Measurements from ENCODE around the gene ACSL6.
A peak's percentile ranks its signal among the peaks of the same experiment; 100 is the strongest.

ACSL6 gene, protein sequence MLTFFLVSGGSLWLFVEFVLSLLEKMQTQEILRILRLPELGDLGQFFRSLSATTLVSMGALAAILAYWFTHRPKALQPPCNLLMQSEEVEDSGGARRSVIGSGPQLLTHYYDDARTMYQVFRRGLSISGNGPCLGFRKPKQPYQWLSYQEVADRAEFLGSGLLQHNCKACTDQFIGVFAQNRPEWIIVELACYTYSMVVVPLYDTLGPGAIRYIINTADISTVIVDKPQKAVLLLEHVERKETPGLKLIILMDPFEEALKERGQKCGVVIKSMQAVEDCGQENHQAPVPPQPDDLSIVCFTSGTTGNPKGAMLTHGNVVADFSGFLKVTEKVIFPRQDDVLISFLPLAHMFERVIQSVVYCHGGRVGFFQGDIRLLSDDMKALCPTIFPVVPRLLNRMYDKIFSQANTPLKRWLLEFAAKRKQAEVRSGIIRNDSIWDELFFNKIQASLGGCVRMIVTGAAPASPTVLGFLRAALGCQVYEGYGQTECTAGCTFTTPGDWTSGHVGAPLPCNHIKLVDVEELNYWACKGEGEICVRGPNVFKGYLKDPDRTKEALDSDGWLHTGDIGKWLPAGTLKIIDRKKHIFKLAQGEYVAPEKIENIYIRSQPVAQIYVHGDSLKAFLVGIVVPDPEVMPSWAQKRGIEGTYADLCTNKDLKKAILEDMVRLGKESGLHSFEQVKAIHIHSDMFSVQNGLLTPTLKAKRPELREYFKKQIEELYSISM

DNA sequence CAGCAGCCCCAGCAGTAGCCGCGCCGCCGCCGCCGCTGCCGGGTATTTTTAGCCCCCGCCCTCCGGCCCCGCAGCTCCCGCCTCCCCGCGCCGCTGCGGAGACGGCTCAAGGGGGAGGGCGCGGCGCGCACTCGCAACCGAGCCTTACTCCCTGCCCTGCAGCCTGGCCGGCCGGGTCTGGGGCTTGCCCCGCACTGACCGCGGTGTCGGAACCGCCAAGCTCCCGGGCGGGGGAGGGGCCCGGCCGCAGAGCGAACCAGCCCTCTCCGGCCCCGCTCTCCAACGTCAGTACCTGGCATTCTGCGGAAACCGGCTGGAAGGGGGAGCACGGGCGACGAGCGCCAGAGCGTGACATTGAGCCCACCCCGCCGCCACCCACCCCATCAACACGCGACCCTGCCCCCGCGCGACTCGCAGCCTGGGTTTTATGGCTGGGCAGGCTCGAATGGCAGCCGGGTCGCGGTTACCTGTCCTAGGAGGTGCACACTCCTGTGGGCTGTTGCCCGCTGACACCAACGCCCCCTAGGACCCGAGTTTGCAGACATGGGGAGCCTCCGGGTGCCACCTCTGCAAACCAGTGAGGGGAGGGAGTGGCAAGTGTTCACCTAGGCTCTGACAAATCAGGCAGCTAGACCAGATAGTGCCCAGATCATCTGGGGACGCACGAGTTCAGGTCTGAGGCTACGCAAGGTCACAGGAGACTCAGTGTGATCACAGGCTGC, at the start of gene ACSL6:
ACSL6 (minus strand) TSS at position 37 of the 722 bp plus-strand sequence. CDS start 105 bp downstream, outside the sequence.
- no peak for DNase-seq (ENCODE audit: low spot score)

DNA sequence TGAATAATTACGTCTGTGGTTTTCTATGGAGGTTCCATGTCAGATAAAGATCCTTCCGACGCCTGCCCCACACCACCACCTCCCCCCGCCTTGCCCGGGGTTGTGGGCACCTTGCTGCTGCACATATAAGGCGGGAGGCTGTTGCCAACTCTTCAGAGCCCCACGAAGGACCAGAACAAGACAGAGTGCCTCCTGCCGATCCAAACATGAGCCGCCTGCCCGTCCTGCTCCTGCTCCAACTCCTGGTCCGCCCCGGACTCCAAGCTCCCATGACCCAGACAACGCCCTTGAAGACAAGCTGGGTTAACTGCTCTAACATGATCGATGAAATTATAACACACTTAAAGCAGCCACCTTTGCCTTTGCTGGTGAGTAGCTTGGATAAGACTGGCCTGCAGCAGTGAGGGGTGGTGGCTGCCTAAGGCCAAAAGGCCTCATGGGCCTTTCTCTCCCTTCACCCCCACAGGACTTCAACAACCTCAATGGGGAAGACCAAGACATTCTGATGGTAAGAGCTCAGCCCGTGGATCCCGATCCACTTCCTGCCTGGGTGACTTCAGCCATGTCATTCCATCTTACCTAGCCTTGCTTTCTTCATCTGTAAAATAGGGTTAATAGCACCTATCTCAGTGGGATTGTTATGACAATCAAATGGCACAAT, 49.2 kb upstream of the ACSL6 start, which contains the start of gene IL3:
IL3 (plus strand) TSS at position 155 of the 661 bp plus-strand sequence; CDS start at position 207, 52 bp downstream.
- no peak for DNase-seq (ENCODE audit: low spot score)

DNA sequence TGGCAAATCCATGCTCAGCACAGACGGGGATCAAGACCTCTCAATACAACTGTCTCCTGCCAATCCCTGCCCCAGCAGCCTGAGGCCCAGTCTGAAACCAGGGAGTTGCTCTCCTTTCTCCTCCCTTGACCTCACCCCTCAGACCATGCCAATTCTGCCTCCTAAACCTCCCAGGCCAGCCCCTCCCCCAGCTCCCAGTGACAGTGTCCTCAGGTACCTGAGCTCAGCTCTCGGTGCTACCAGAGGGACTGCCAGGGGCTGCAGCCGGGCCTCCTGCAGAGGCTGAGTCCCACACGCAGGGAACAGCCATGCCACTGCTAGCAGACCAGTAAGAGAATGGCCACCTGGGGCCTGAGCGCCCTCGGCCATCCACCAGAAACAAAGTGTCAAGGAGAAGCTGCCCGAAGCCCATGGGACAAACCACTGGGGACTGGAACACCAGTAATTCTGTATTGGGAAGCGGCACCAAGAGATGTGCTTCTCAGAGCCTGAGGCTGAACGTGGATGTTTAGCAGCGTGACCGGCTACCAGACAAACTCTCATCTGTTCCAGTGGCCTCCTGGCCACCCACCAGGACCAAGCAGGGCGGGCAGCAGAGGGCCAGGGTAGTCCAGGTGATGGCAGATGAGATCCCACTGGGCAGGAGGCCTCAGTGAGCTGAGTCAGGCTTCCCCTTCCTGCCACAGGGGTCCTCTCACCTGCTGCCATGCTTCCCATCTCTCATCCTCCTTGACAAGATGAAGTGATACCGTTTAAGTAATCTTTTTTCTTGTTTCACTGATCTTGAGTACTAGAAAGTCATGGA, 48.4 kb upstream of the ACSL6 start:
- DNase-seq (ENCODE audit: low spot score), result no peak

DNA sequence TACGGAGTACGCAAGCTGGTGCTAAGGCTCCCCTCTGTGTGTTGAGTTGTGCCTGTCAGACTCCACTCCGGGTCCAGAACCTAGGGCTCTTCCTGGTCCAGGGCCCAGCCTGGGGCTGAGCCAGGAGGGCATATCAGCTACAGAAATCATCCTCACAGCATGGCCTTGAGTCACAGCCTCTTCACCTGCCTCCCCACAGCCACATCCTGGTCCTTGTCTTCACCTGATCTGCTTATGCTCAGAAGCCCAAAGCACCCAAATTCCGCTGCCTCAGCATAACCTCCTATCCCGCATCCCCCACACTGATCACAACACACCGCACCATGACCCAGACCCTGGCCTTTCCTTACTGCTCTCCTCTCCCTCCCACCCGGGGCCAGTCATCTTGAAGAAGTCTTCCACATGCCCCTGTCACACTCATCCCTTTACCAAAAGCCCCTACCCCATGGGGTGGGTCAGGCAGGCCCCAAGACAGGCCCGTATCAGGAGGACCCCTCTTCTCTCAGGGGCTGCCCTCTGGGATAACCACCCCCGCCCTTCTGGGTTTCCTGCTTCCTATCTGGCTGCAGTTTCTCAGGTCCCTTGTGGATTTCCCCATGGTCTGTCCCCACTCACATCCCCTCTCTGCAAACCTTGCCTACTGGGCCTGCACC, 47.7 kb upstream of the ACSL6 start:
- DNase-seq (ENCODE audit: low spot score), result no peak

DNA sequence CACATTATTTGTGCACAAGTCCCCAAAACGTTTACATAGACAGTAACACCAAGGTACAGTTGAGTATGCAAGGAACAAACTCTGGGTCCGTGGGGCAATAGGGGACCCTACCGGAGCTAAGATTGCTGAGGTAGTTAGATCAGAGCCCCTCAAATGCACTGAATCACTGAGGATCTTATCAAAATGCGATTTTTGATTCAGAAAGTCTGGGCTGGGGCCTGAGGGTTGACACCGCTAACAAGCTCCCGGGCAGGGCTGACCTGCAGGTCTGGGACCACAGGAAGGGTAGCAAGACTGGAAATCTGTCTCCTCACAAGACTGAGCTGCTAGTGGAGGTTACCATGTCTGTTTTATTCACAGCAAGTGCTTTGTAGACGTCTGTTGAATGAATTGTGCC, 47.2 kb upstream of the ACSL6 start:
- DNase-seq (ENCODE audit: low spot score), result no peak

DNA sequence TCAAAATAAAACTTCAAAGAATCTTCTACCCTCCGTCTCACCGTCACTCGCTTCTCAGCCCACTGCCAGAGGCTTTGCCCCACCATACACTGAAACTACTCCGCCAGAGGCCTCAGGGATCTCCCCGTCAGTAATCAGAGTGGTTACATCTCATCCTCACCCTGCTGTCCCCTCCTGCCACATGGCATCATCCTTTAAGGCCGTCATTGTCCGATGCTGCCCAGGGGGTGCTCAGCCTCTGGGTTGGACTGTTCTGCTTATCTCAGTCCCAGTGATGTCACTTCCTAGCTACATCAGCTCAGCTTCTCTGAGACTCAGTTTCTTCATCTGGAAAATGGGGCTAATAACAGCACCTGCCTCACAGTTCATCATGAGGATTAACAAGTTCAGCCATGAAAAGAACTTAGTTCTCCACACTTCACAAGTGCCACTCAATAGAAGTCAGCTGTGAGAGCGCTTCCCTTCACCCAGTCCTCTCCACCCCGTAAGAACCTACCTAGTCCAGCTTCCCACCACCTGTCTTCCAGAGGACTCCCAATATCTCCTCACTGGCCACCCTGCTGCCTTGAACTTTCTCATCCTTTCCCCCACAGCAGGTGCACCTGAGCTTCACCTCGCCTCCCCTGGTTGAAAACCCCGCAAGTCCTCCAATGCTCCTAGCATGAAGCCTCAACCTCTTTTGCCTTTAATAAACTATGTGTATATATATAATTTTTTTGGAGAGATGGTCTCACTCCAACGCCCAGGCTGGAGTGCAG, 46.2 kb upstream of the ACSL6 start:
- no peak for DNase-seq (ENCODE audit: low spot score)

DNA sequence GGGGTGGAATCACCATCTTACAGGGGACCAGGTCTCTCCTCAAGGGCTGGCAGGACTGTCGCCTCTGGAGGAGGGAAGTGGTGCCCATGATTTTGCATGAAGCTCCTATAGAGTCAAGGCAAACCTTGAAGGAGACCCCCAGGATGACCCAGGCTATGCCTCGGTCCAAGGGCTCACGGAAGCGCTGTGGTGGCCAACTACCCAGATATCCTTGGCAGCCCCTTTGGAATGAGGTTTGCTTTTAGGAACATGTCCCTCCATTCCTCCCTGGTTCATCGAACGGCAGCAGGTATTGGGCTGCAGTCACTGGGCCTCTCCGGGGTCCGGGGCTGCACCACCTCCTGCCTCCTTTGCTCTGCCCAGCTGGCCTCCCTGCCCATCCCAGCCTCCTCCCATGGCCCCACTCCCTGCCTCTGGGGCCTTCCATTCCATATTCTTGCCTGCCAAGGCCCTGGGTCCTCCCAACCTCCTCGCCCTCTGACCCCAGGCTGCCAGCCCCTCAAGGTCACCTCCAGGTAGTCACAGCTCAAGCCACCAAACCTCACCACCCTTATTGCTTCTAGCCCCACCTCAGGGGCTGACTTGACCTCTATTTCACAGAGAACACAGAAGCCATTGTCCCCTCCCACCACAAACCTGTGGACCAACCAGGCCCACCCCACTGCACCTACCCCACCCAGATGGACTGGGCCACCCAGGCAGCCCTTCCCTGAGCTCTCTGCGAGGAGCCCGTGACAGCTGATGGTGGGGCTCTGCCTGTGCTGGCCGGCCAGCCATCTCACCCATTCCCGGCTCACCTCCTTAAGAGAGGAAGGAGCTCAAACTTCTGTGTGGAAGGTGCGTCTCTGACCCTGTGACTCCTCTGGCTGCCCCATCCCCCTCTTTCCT, 45.4 kb upstream of the ACSL6 start:
- no peak for DNase-seq (ENCODE audit: low spot score)

DNA sequence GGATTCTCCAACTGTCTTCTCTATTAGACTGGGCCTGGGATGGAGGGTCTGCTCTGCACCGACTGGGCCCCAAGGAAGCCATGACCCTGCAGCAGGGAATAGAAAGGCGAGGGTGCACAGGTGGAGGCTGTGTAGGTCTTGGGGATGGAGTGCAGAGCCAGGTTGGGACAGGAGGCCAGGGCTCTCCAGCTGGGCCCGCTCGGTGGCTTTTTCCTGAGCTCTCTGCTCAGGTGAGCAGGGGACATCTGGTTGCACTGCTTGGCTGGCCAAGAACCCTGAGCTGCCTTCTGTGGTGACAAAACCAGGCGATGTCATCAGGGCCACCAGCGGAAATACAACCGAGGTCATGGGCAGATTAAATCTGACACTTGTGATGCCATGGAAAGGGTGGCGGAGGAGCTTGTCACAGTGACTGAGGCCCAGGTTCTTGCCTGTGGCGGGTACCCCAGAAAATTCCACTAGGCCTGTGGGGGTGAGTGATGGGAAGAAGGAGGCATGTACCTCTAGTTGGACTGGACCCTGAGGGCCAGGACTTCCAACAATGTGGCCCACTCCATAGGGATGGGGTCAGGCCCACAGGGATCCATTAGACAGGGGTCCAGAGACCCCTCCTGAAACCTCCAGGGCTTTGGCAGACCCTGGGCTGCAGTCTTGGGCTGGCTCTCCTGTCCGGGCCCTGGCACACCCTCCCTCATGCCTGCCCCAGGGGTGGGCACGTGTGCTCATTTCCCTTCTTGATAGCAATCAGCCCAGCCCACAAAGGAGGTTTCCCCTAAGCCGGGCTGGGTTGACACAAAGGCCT, 44.6 kb upstream of the ACSL6 start:
- peak; percentile 42 for DNase-seq (ENCODE audit: low spot score)

DNA sequence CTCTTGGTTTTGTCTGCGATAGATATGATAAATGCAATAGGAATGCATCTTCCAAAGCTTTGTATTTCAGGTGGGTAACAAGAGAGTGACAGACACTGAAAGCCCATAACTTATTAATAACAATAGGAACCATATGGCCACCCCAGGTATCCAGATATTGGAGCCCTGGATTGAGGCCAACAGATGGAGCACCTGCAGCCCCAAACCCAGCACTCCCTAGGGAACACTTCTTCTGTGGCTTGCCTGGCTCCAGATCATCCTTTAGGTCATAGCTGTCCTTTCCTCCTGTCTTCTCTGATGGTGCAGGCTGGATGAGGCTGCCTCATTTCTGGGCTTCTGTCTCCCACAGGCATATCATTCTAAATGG, 44.0 kb upstream of the ACSL6 start:
- DNase-seq (ENCODE audit: low spot score), result no peak

DNA sequence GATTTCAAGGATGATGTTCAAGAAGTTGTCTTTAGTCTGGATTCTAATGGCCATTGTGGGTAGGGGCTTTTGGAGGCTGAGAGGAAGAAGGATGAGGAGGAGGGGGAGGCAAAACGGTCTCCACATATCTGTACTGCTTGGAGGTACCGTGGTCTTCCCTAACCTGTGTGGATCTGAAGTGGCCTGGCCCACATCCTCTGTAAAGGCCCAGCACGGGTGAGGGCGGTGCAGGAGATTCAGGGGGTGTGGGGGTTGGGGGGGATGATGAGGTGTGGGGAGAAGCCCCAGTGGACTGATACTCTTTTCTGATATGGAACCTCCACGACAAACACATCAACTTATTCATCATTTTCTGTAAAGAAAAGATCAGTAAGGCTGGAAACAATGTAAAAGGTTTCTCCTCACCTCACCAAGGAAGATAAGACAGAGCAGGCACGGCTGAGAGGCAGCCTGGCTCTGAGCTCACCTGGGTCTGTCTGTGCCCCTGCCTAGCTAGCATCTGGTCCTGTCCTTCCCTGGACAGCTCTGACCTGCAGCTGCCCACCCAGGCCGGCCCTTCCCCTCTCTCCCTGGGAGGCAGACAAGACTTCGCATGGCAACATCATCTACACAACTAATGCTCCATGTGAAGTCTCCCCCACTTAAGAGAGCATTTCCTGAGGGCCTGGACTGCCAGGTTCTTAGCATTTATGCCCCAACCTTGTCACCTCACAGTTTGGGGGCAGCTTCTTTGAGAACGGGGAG, 43.4 kb upstream of the ACSL6 start:
- no peak for DNase-seq (ENCODE audit: low spot score)

DNA sequence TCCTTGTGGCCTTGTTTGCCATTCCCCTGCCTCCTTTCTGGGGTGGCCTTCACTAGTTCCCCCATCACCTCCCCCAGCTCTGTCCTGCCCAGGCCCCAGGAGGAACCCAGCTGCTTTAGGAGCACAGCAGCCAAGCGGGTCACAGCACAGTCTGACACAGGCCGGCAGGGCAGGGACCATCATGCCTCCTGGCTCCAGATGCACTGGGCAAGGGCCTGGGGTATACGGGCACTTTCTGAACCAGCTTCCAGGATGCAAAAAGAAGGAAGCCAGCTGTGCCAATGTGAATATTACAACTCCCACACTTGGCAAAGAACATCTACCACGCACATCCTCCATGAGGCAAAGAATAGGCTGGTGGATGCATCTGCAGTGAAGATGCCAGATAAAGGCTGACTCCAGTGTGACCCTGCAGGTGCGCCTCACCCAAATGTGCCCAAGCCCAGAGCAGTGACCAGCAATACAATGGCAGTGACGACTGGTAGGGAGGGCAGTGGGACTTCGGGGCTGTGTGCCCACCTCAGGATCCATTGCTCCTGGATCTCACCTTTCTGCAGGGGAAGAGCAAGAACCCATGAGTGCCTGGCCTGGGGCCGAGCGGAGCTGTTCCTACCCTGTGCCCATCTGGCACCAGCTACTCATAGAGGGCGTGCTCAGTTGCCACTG, 42.7 kb upstream of the ACSL6 start:
- DNase-seq (ENCODE audit: low spot score), result no peak

DNA sequence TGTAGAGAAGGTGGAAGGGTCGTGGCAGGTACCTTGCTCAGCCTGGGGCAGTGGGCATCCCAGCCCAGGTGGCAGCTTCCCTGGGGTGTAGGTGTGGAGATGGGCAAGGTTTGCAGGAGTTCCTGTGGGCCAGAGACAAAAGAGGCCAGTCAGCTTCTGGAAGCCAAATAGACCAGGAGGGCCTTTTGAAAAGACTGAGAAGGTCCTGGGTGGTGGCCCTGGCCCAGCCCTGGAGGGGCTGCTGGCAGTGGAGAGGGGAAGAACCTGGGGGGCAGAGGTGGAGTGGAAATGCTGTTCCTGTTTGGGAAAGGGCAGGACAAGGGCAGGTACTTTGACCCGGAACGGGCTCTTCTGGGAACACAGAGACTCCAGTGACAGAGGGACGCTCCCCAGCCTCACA, 42.0 kb upstream of the ACSL6 start:
- DNase-seq (ENCODE audit: low spot score), result no peak

DNA sequence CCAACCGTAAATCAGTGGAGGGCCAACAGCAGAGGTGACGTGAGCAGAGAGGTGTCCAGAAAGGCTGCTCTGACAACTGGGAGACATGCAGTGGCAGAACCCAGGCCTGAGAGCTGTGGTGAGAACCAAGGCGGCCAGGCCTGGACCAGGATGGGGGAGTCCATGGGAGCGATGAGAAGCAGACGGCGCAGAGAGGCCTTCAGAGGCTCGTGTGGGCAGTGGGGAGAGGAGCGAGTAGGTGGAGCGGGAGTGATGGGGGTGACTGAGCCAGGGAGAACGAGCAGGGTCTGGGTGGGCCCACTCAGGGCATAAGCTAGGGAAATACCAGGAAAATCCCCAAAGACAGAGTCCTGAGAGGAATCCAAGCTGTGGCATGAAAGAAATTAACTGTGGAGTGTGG, 41.1 kb upstream of the ACSL6 start:
- no peak for DNase-seq (ENCODE audit: low spot score)

DNA sequence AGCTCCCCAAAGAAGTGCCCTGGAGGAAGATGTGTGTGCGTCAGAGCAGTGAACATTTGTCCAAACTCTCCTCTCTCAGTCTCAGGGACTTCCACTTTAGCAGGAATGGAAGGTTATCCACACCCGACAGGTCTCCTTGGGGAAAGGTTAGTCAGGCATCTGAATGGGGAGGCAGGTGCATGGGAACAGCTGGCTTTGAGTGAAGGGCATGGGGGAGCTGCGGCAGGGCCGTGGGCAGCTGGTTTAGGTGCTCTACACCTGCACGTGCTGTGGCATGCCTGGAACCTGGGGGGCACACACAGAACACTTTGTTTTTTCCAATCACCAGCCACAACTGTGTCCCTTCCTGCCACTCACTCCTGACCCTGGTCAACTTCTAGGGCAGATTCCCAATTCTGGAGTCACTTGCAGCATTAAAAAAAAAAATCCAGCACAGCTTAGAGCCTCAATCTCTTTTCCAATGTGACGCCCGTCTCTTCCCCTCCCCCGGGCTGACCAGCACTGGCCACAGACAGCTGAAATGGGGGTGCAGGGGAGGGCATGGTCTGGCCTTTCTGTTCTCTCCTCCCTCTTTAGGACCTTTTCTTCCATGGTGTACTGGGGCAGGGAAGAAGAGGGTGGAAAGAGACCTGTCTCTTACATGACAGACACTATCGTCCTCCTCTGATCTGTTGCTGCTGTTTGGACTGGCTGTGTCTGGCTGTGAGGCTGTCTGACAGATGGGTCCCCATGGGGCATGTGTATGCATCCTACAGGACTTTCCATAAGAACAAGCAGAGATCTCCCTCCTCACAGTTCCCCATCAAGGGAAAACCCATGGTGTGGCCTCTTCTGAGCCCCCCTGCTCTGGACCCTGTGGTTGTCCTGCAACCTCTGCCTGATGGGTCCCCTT, 39.4 kb upstream of the ACSL6 start:
- DNase-seq (ENCODE audit: low spot score), result no peak

DNA sequence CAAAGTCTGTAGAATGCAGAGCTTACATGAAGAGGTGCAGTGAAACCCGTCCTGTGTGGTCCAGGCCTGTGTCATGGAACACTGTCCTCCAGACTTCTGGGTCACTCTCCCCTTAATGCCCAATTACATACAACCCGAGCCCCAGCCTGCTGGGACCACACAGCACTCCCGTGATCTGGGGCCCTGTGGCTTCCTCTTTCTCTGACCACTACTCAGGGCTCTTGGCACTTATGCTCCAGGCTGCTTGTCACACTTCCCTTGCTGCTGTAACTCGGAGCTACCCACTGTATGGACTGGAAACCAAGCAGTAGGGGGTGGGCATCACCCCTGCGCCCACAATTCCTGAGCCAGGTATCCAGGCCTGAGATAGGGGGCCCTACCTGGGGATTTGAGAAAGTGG, 38.7 kb upstream of the ACSL6 start:
- no peak for DNase-seq (ENCODE audit: low spot score)

DNA sequence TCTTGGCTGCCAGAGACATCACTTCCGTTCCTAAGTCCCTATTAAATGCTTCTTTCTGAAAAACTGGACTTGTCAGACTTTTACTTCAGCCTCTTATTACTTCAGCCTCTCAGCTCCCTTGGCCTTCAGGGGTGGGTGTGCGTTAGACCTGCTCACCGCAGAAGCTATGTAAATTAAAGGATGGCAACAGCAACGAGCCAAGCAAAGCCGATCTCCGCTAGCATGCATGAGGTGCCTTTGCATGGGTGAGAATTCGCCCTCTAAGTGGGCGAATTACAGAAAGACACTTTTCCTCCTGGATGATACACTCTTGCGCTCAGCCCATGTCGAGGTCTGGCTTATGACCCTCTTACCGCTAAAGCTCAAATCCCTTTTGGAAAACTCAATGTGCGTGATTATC, 38.1 kb upstream of the ACSL6 start:
- DNase-seq (ENCODE audit: low spot score), result no peak
